ENCODE results near the gene ADAMTS9. TPM values are rescaled to one million over a fixed set of nuclear protein-coding genes. Genes with fewer than 3 reads are reported as not detected.

Gene ADAMTS9
- total RNA-seq, 4 donors from 2014 or later, result 6.3 to 20.1 (median 13.0) TPM

- Histone ChIP-seq H3K27ac (no peak overlapping the region), H3K4me3 (no peak overlapping the region), H3K36me3 (peaks cover 0 to 5% (median 0%) of the 10 kb centered on the region in 4 donors), H3K9me3 (no peaks in the 10 kb centered on the region), H3K4me1 (peaks cover 0 to 4% (median 0%) of the 10 kb centered on the region in 4 donors), H3K27me3 (no peaks in the 10 kb centered on the region)
- no peak for TF ChIP-seq EP300 (IDR thresholded peaks at IDR 0.05; ENCODE audit: low read depth)
- TF ChIP-seq CTCF (IDR thresholded peaks at IDR 0.05), result no peak
- no peak for TF ChIP-seq POLR2A (IDR thresholded peaks at IDR 0.05)
- no peak for TF ChIP-seq POLR2AphosphoS5 (IDR thresholded peaks at IDR 0.05)
- no peak for DNase-seq
- in situ Hi-C loops (cut with MboI; ENCODE audit: low pct_ligation_motif_present in 1 of 4, low pct_unique_long_range_greater_than_20kb in 1 of 4, low sequenced_read_pairs in 3 of 4) (loop anchor here in 1 of 4 donors (25.0 kb wide), 1 partner anchor 734 kb away; no protein-coding TSS in a partner anchor), intact Hi-C loops (cut with DNase I; ENCODE audit: low total_unique reads) (no loop called here)
- WGBS, 2 donors (ENCODE audit: low coverage in 1 of 2), result 20 to 76% methylated on average over 1 to 2 of the region's 2 CpGs
These were observed 9.7 kb downstream of the ADAMTS9 start for GRCh38 chr3:64677961-64678716.

GRCh38 chr3:64676831-64677230 is 11.0 kb downstream of the ADAMTS9 start:
- Histone ChIP-seq H3K36me3 (peaks cover 0 to 5% (median 0%) of the 10 kb centered on the region in 4 donors), H3K4me1 (peaks cover 0 to 4% (median 0%) of the 10 kb centered on the region in 4 donors), H3K9me3 (no peaks in the 10 kb centered on the region), H3K27me3 (no peaks in the 10 kb centered on the region), H3K27ac (no peak overlapping the region), H3K4me3 (no peak overlapping the region)
- 81% methylated on average over 2 of the region's 2 CpGs; no CpG with 5 or more reads in 1 of the 2 donors for WGBS, 2 donors (ENCODE audit: low coverage in 1 of 2)
- in situ Hi-C loops (cut with MboI; ENCODE audit: low pct_ligation_motif_present in 1 of 4, low pct_unique_long_range_greater_than_20kb in 1 of 4, low sequenced_read_pairs in 3 of 4), result loop anchor here in 1 of 4 donors (25.0 kb wide), 1 partner anchor 735 kb away; no protein-coding TSS in a partner anchor
- intact Hi-C loops (cut with DNase I; ENCODE audit: low total_unique reads), result no loop called here
- no peak for DNase-seq
- no peak for TF ChIP-seq POLR2A (IDR thresholded peaks at IDR 0.05)
- no peak for TF ChIP-seq POLR2AphosphoS5 (IDR thresholded peaks at IDR 0.05)
- TF ChIP-seq CTCF (IDR thresholded peaks at IDR 0.05), result no peak
- TF ChIP-seq EP300 (IDR thresholded peaks at IDR 0.05; ENCODE audit: low read depth), result no peak

GRCh38 chr3:64675687-64676247 is 12.0 kb downstream of the ADAMTS9 start:
- TF ChIP-seq CTCF (IDR thresholded peaks at IDR 0.05), result no peak
- TF ChIP-seq EP300 (IDR thresholded peaks at IDR 0.05; ENCODE audit: low read depth), result no peak
- TF ChIP-seq POLR2AphosphoS5 (IDR thresholded peaks at IDR 0.05), result no peak
- TF ChIP-seq POLR2A (IDR thresholded peaks at IDR 0.05), result no peak
- no peak for DNase-seq
- intact Hi-C loops (cut with DNase I; ENCODE audit: low total_unique reads), result no loop called here
- WGBS, 2 donors (ENCODE audit: low coverage in 1 of 2), result 88 to 89% methylated on average over 1 of the region's 1 CpG
- H3K4me1 ChIP-seq, result peaks cover 0 to 4% (median 0%) of the 10 kb centered on the region in 4 donors
- H3K9me3 ChIP-seq, result no peaks in the 10 kb centered on the region
- in situ Hi-C loops (cut with MboI; ENCODE audit: low pct_ligation_motif_present in 1 of 4, low pct_unique_long_range_greater_than_20kb in 1 of 4, low sequenced_read_pairs in 3 of 4), result loop anchor here in 1 of 4 donors (25.0 kb wide), 1 partner anchor 737 kb away; no protein-coding TSS in a partner anchor
- H3K27me3 ChIP-seq, result no peaks in the 10 kb centered on the region
- no peak overlapping the region for H3K4me3 ChIP-seq
- H3K27ac ChIP-seq, result no peak overlapping the region
- peaks cover 0 to 5% (median 0%) of the 10 kb centered on the region in 4 donors for H3K36me3 ChIP-seq

- in situ Hi-C loops (cut with MboI; ENCODE audit: low pct_ligation_motif_present in 1 of 4, low pct_unique_long_range_greater_than_20kb in 1 of 4, low sequenced_read_pairs in 3 of 4), result loop anchor here in 1 of 4 donors (25.0 kb wide), 1 partner anchor 738 kb away; no protein-coding TSS in a partner anchor
- Histone ChIP-seq H3K9me3 (no peaks in the 10 kb centered on the region), H3K4me1 (peaks cover 0 to 4% (median 0%) of the 10 kb centered on the region in 4 donors), H3K27me3 (no peaks in the 10 kb centered on the region), H3K4me3 (no peak overlapping the region), H3K27ac (peak overlapping the region in 2 of 4 donors; percentile 6 to 14), H3K36me3 (peaks cover 0 to 5% (median 0%) of the 10 kb centered on the region in 4 donors)
- 88% methylated on average over 4 of the region's 4 CpGs; no CpG with 5 or more reads in 1 of the 2 donors for WGBS, 2 donors (ENCODE audit: low coverage in 1 of 2)
- intact Hi-C loops (cut with DNase I; ENCODE audit: low total_unique reads), result no loop called here
- no peak for DNase-seq
- TF ChIP-seq CTCF (IDR thresholded peaks at IDR 0.05), result no peak
- no peak for TF ChIP-seq POLR2A (IDR thresholded peaks at IDR 0.05)
- TF ChIP-seq POLR2AphosphoS5 (IDR thresholded peaks at IDR 0.05), result no peak
- TF ChIP-seq EP300 (IDR thresholded peaks at IDR 0.05; ENCODE audit: low read depth), result no peak
These were observed 13.2 kb downstream of the ADAMTS9 start for GRCh38 chr3:64674591-64675076.
